ENCODE results near the gene CTXN3. TPM values are rescaled to one million over a fixed set of nuclear protein-coding genes. Genes with fewer than 3 reads are reported as not detected.

Gene CTXN3
- total RNA-seq, 2 donors from 2014 or later: not detected

GRCh38 chr5:127702926-127703561 is 54.2 kb downstream of the CTXN3 start, which contains the start of gene CCDC192:
Gene CCDC192, plus strand, starts transcription at chr5:127703391. Its CDS starts 55 bp downstream, at chr5:127703446.
- no peak for DNase-seq (ENCODE audit: low spot score)
- no peaks in the 10 kb centered on the region for H3K27me3 ChIP-seq (replicated peaks; ENCODE audit: insufficient read depth)
- H3K4me1 ChIP-seq (replicated peaks): no peaks in the 10 kb centered on the region
- no peak within 1 kb of the TSS for H3K27ac ChIP-seq
- no peak within 1 kb of the TSS for H3K4me3 ChIP-seq
- no peaks in the 10 kb centered on the region for H3K9me3 ChIP-seq
- no peaks in the 10 kb centered on the region for H3K36me3 ChIP-seq
- TF ChIP-seq POLR2A (IDR thresholded peaks at IDR 0.05) (no peak), POLR2AphosphoS5 (IDR thresholded peaks at IDR 0.05) (no peak), CTCF (IDR thresholded peaks at IDR 0.05) (no peak)
- 77% methylated on average over 5 of the region's 5 CpGs for WGBS
- intact Hi-C loops (cut with DNase I): no loop called here

GRCh38 chr5:127705120-127705892 is 56.4 kb downstream of the CTXN3 start:
- H3K4me1 ChIP-seq (replicated peaks): no peaks in the 10 kb centered on the region
- no peaks in the 10 kb centered on the region for H3K27me3 ChIP-seq (replicated peaks; ENCODE audit: insufficient read depth)
- no peak overlapping the region for H3K27ac ChIP-seq
- no peaks in the 10 kb centered on the region for H3K9me3 ChIP-seq
- H3K36me3 ChIP-seq: no peaks in the 10 kb centered on the region
- 53% methylated on average over 4 of the region's 4 CpGs for WGBS
- no peak for TF ChIP-seq POLR2AphosphoS5 (IDR thresholded peaks at IDR 0.05)
- TF ChIP-seq POLR2A (IDR thresholded peaks at IDR 0.05): no peak
- TF ChIP-seq CTCF (IDR thresholded peaks at IDR 0.05): no peak
- no peak for DNase-seq (ENCODE audit: low spot score)
- intact Hi-C loops (cut with DNase I): loop anchor here (5.0 kb wide), 1 partner anchor 38 kb away; no protein-coding TSS in a partner anchor
- H3K4me3 ChIP-seq: no peak overlapping the region

- H3K36me3 ChIP-seq: no peaks in the 10 kb centered on the region
- no peak overlapping the region for H3K4me3 ChIP-seq
- no peak for DNase-seq (ENCODE audit: low spot score)
- H3K27ac ChIP-seq: no peak overlapping the region
- H3K9me3 ChIP-seq: no peaks in the 10 kb centered on the region
- intact Hi-C loops (cut with DNase I): loop anchor here (5.0 kb wide), 1 partner anchor 39 kb away; no protein-coding TSS in a partner anchor
- no peaks in the 10 kb centered on the region for H3K27me3 ChIP-seq (replicated peaks; ENCODE audit: insufficient read depth)
- 81% methylated on average over 1 of the region's 1 CpG for WGBS
- H3K4me1 ChIP-seq (replicated peaks): no peaks in the 10 kb centered on the region
- no peak for TF ChIP-seq CTCF (IDR thresholded peaks at IDR 0.05)
- no peak for TF ChIP-seq POLR2AphosphoS5 (IDR thresholded peaks at IDR 0.05)
Measured at GRCh38 chr5:127706691-127707090, 57.8 kb downstream of the CTXN3 start.

- no peak for DNase-seq (ENCODE audit: low spot score)
- Histone ChIP-seq H3K4me1 (replicated peaks) (no peaks in the 10 kb centered on the region), H3K4me3 (no peak overlapping the region), H3K9me3 (no peaks in the 10 kb centered on the region), H3K36me3 (no peaks in the 10 kb centered on the region), H3K27me3 (replicated peaks; ENCODE audit: insufficient read depth) (no peaks in the 10 kb centered on the region), H3K27ac (no peak overlapping the region)
- intact Hi-C loops (cut with DNase I): loop anchor here (5.0 kb wide), 1 partner anchor 40 kb away; no protein-coding TSS in a partner anchor
- 18% methylated on average over 3 of the region's 3 CpGs for WGBS
- TF ChIP-seq CTCF (IDR thresholded peaks at IDR 0.05) (no peak), POLR2AphosphoS5 (IDR thresholded peaks at IDR 0.05) (no peak), POLR2A (IDR thresholded peaks at IDR 0.05) (no peak)
Measured at GRCh38 chr5:127707209-127707608, 58.3 kb downstream of the CTXN3 start.

Other genes with a start within 250 kb of the CTXN3 start
- 10 to 100 TPM; 37.0 to 44.0 TPM for gene PRRC1, start 131.4 kb upstream of the CTXN3 start, total RNA-seq
- not detected for gene CCDC192, start 54.3 kb downstream of the CTXN3 start, total RNA-seq

Measured in prostate gland (tissue), 2 donors.